GM12875 (cell line): Measurements from ENCODE around the gene VIP.

Source experiments
- H3K4me3 ChIP-seq: one replicate; pipeline ENCODE4 v1.5.1; 2011; ENCODE audit warnings: low read depth, low read length, control low read depth
- CTCF ChIP-seq: IDR thresholded peaks from 2 replicates; pipeline ENCODE4 v1.5.1; 2011; ENCODE audit warnings: low read depth, mild to moderate bottlenecking, control low read depth, inconsistent platforms, low read length, moderate library complexity, borderline replicate concordance; ENCODE audit not compliant: insufficient read depth

VIP gene

GRCh38 chr6:152746172-152746553 is 4.4 kb upstream of the VIP start:
- no peak overlapping the region for H3K4me3 ChIP-seq
- TF ChIP-seq CTCF = no peak

GRCh38 chr6:152748843-152749242 is 1.8 kb upstream of the VIP start:
- no peak for TF ChIP-seq CTCF

GRCh38 chr6:152749336-152749735 is 1.3 kb upstream of the VIP start:
- TF ChIP-seq CTCF = no peak
- no peak overlapping the region for H3K4me3 ChIP-seq

More at GRCh38 chr6:152748843-152749242, 1.8 kb upstream of the VIP start:
- no peak overlapping the region for H3K4me3 ChIP-seq

GRCh38 chr6:152765331-152765730 is 14.7 kb downstream of the VIP start:
- no peak overlapping the region for H3K4me3 ChIP-seq
- no peak for TF ChIP-seq CTCF

GRCh38 chr6:152769159-152769558 is 18.6 kb downstream of the VIP start:
- H3K4me3 ChIP-seq = no peak overlapping the region
- no peak for TF ChIP-seq CTCF

- H3K4me3 ChIP-seq = no peak overlapping the region
- TF ChIP-seq CTCF = no peak
These were observed 19.4 kb downstream of the VIP start for GRCh38 chr6:152769993-152770392.

GRCh38 chr6:152771061-152771687 is 20.6 kb downstream of the VIP start:
- no peak overlapping the region for H3K4me3 ChIP-seq
- TF ChIP-seq CTCF = no peak
